ENCODE results near the gene NEUROG3. TPM values are rescaled to one million over a fixed set of nuclear protein-coding genes. Genes with fewer than 3 reads are reported as not detected.

The NEUROG3 gene
- total RNA-seq, 3 donors from 2014 or later = not detected

DNA sequence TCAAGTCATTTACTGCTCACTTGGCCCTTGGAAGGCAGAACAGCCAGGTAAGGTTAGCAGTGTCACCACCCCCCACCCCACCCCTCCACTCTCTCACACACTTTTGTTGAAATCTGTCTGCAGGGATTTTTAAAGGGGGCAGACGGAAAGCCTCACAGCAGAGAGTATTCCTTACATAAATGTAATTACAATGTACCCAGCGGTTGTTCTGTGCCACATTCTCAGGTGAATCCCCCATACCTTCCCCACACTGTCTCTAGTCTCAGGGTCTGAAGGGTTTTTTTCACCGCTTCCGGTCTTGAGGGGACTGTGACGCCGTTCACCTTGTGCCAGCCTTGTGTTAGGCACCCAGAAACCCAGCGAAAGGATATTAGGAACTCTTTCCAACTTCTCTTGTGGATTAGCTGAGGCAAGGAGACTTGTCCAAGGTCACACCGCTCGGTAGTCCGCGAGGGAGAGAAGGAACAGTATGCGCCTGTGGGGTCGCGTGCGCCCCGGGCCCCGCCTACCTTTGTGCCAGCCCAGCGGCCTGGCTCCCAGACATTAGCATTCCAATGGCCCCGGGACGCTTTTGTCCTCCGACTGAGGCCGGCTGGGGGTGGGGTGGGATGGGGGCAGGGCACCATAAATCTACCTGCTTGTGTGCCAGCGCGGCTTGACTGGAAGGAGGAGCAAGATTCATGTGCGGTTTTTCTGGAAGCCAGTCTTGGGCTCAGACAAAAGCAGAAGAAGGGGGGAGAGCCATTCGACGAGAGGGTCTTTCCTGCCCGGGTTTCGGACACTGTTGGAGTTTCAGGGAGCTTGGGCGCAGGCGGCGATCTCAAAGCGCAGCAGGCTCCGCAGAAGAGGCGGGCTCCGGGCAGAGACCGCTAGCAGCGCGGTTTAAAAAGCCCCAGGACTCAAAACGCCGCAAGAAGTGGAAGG, 4.5 kb downstream of the NEUROG3 start:
- no peak for DNase-seq (ENCODE audit: low spot score in 2 of 2)
- Histone ChIP-seq H3K4me3 (no peak overlapping the region), H3K27me3 (peaks cover 4 to 92% of the 10 kb centered on the region in 2 donors), H3K9me3 (no peaks in the 10 kb centered on the region), H3K27ac (no peak overlapping the region), H3K36me3 (no peaks in the 10 kb centered on the region), H3K4me1 (no peaks in the 10 kb centered on the region)
- intact Hi-C loops (cut with DNase I; ENCODE audit: low total_unique reads) = no loop called here
- TF ChIP-seq, protein P1, sequence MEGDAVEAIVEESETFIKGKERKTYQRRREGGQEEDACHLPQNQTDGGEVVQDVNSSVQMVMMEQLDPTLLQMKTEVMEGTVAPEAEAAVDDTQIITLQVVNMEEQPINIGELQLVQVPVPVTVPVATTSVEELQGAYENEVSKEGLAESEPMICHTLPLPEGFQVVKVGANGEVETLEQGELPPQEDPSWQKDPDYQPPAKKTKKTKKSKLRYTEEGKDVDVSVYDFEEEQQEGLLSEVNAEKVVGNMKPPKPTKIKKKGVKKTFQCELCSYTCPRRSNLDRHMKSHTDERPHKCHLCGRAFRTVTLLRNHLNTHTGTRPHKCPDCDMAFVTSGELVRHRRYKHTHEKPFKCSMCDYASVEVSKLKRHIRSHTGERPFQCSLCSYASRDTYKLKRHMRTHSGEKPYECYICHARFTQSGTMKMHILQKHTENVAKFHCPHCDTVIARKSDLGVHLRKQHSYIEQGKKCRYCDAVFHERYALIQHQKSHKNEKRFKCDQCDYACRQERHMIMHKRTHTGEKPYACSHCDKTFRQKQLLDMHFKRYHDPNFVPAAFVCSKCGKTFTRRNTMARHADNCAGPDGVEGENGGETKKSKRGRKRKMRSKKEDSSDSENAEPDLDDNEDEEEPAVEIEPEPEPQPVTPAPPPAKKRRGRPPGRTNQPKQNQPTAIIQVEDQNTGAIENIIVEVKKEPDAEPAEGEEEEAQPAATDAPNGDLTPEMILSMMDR (IDR thresholded peaks at IDR 0.05) = no peak
- TF ChIP-seq POLR2AphosphoS5 (IDR thresholded peaks at IDR 0.05) = no peak
- TF ChIP-seq POLR2A (IDR thresholded peaks at IDR 0.05) = no peak

DNA sequence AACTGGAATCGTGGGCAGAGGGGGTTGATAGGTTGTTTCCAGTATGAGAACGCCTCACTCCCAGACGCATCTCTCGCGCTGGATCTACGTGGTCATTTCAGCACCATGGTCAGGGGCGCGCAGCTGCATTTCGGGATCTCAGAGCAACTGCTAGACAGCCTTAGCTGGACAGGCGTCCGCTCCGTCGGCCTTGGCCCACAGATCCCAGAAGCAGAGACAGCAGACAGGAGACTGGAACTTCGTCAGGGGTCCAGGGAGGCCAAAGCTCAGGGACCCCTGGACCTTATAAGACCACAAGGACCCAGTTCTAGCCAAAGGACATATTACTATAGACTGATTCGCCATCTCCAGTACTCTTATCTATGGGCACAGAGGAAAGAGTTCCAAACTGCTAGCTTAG, 5.3 kb downstream of the NEUROG3 start:
- H3K27ac ChIP-seq = no peak overlapping the region
- DNase-seq (ENCODE audit: low spot score in 2 of 2) = no peak
- H3K36me3 ChIP-seq = no peaks in the 10 kb centered on the region
- no peaks in the 10 kb centered on the region for H3K4me1 ChIP-seq
- no peaks in the 10 kb centered on the region for H3K9me3 ChIP-seq
- intact Hi-C loops (cut with DNase I; ENCODE audit: low total_unique reads) = no loop called here
- no peak overlapping the region for H3K4me3 ChIP-seq
- TF ChIP-seq POLR2A (IDR thresholded peaks at IDR 0.05) (no peak), POLR2AphosphoS5 (IDR thresholded peaks at IDR 0.05) (no peak)
- TF ChIP-seq, protein P1 (IDR thresholded peaks at IDR 0.05) = no peak
- H3K27me3 ChIP-seq = peaks cover 4 to 84% of the 10 kb centered on the region in 2 donors

DNA sequence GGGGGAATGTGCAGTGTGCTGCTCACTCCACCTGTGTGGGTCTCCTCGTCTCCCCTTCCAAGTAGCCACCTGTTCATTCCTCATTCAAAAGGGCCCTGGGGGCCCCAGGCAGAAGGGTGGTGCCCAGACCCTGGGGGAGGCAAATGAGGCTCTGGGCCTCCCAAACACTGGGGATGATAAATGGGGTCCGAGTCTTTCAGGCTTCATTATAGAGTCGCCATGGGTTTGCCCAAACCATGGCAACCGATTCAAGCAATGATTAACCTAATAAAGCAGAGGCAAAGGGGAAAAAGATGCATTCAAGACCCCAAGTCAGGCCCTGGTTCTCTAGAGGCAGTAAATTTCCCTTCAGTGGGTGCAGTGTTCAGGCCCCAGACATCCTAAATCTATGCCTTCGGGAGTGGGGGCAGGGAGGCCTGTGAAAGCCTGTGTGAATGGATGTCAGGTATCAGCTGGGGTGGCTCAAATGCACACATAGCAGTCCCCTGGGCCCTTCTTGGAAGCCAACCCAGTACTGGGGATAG, 10.4 kb downstream of the NEUROG3 start:
- H3K4me1 ChIP-seq = no peaks in the 10 kb centered on the region
- H3K4me3 ChIP-seq = no peak overlapping the region
- H3K36me3 ChIP-seq = no peaks in the 10 kb centered on the region
- no peak overlapping the region for H3K27ac ChIP-seq
- no peaks in the 10 kb centered on the region for H3K9me3 ChIP-seq
- TF ChIP-seq POLR2A (IDR thresholded peaks at IDR 0.05) (no peak), POLR2AphosphoS5 (IDR thresholded peaks at IDR 0.05) (no peak)
- TF ChIP-seq, protein P1 (IDR thresholded peaks at IDR 0.05) = no peak
- intact Hi-C loops (cut with DNase I; ENCODE audit: low total_unique reads) = no loop called here
- DNase-seq (ENCODE audit: low spot score in 2 of 2) = no peak
- H3K27me3 ChIP-seq = peaks cover 0 to 33% of the 10 kb centered on the region in 2 donors

DNA sequence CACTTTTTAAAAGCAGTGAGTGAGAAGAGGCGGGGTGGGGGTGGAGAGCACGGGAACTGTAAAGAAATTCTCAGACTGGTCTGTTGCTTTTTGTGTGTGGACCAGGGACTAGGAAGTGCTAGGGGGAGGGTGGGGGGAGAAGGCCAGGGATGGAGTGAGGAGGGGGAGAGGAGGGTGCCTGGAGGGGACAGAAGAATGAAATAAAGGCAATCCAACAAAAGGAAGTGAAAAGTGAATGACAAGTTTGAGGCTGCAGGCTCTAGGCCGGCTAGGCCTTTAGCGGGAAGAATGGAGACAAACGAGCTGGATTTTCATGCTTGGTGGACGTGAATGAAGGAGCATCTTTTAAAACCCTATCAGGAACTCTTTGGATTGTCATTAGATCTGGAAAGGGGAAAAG, 13.7 kb downstream of the NEUROG3 start:
- intact Hi-C loops (cut with DNase I; ENCODE audit: low total_unique reads) = no loop called here
- DNase-seq (ENCODE audit: low spot score in 2 of 2) = no peak
- TF ChIP-seq POLR2AphosphoS5 (IDR thresholded peaks at IDR 0.05) = no peak
- no peak for TF ChIP-seq POLR2A (IDR thresholded peaks at IDR 0.05)
- TF ChIP-seq, protein P1 (IDR thresholded peaks at IDR 0.05) = no peak
- Histone ChIP-seq H3K27me3 (peaks cover 0 to 6% of the 10 kb centered on the region in 2 donors), H3K9me3 (no peaks in the 10 kb centered on the region), H3K4me3 (no peak overlapping the region), H3K4me1 (no peaks in the 10 kb centered on the region), H3K27ac (no peak overlapping the region), H3K36me3 (no peaks in the 10 kb centered on the region)

DNA sequence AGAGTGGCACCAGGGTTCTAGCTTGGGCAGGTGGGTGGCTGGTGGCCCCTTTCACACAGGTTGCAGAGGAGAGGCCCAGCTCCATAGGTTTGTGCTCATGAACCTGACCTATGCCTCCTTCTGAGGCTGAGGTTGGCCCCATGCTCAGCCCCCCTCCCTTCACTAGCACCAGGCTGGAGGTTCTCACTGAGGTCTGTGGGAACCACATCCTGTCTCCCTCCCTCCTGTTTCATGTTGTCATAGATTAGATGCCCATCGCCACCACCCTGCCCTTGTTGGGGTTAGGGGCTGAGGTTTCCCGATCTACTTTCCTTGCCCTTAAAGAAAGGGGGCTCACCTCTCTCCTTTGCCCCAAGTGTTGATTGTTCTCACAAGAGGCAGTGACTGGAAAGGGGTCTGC, 14.7 kb downstream of the NEUROG3 start:
- DNase-seq (ENCODE audit: low spot score in 2 of 2) = no peak
- no peaks in the 10 kb centered on the region for H3K9me3 ChIP-seq
- H3K4me1 ChIP-seq = no peaks in the 10 kb centered on the region
- H3K27me3 ChIP-seq = peaks cover 0 to 4% of the 10 kb centered on the region in 2 donors
- no peaks in the 10 kb centered on the region for H3K36me3 ChIP-seq
- H3K27ac ChIP-seq = no peak overlapping the region
- intact Hi-C loops (cut with DNase I; ENCODE audit: low total_unique reads) = no loop called here
- H3K4me3 ChIP-seq = no peak overlapping the region
- TF ChIP-seq POLR2A (IDR thresholded peaks at IDR 0.05) (no peak), POLR2AphosphoS5 (IDR thresholded peaks at IDR 0.05) (no peak)
- TF ChIP-seq, protein P1 (IDR thresholded peaks at IDR 0.05) = no peak
